GM12878 (cell line): ENCODE measurements around the gene SCGB1A1. TPM values are rescaled to one million over a fixed set of nuclear protein-coding genes. Genes with fewer than 3 reads are reported as not detected.

Experiments used
- ATAC-seq: fragments of 200-7000 bp; cut with Tn5 transposase; 3 replicates; pipeline ENCODE4 v1.9.1; 2020; ENCODE audit warnings: mild to moderate bottlenecking, moderate library complexity
- BruUV-seq: library from RNA; stranded (reverse); fragments of 400-500 nt; replicated peaks from 2 replicates; lab custom pipeline; 2021; lab: Mats Ljungman, UMichigan
- CTCF ChIA-PET: fragments of 300-600 bp; sonication (Branson Sonifier 250); formaldehyde crosslinking; extraction: SDS; loops from one replicate; lab custom pipeline; 2021; ENCODE audit warnings: inconsistent platforms; lab: Yijun Ruan, JAX
- POLR2A ChIA-PET: fragments of 350-600 bp; formaldehyde crosslinking; extraction: SDS; loops from one replicate; lab custom pipeline; 2021; ENCODE audit warnings: inconsistent platforms; lab: Charles Lee
- RAD21 ChIA-PET: fragments of 300-600 bp; sonication (Branson Sonifier 250); formaldehyde crosslinking; loops from one replicate; lab custom pipeline; 2023; ENCODE audit warnings: antibody characterized with exemption; ENCODE audit not compliant: unreplicated experiment; lab: Charles Lee
- SMC1A ChIA-PET: fragments of 300-600 bp; sonication (Branson Sonifier 250); formaldehyde crosslinking; loops from one replicate; lab custom pipeline; 2023; ENCODE audit not compliant: unreplicated experiment, uncharacterized antibody; lab: Charles Lee
- DNase-seq: peaks from one replicate; pipeline ENCODE4 v3.0.0-alpha.2; 2011; ENCODE audit warnings: low read depth, low spot score
- FAIRE-seq: peaks from 3 replicates; lab custom pipeline; 2011; peaks lifted over from hg19 to GRCh38; lab: Jason Lieb, UNC
- H2AFZ ChIP-seq: 2 replicates; pipeline ENCODE4 v1.6.0; 2011; ENCODE audit warnings: low read depth, low read length, control low read depth; ENCODE audit not compliant: control insufficient read depth
- H3K27ac ChIP-seq: 2 replicates; pipeline ENCODE4 v1.5.1; 2011; ENCODE audit warnings: control low read depth; ENCODE audit not compliant: control insufficient read depth, insufficient read depth
- H3K27me3 ChIP-seq, 2 experiments: replicated peaks in 1 of 2; 2 replicates each; pipeline versions ENCODE4 v1.6.0 to v1.6.1; 2011; ENCODE audit warnings: low read length in 1 of 2; ENCODE audit not compliant: control insufficient read depth in 2 of 2, insufficient read depth in 2 of 2
- H3K36me3 ChIP-seq, 2 experiments: 2 replicates each; pipeline ENCODE4 v1.5.1; 2011; ENCODE audit warnings: low read length in 1 of 2; ENCODE audit not compliant: control insufficient read depth in 2 of 2, insufficient read depth in 2 of 2
- H3K4me1 ChIP-seq: 2 replicates; pipeline ENCODE4 v1.6.1; 2011; ENCODE audit warnings: mild to moderate bottlenecking, low read length, moderate library complexity, mixed read lengths; ENCODE audit not compliant: control insufficient read depth, insufficient read depth
- H3K4me2 ChIP-seq: 2 replicates; pipeline ENCODE4 v1.6.0; 2011; ENCODE audit warnings: control low read depth; ENCODE audit not compliant: control insufficient read depth, insufficient read depth
- H3K4me3 ChIP-seq: fragments of 200-600 bp; sonication (generic); 2 replicates; pipeline ENCODE4 v1.5.1; 2016
- H3K79me2 ChIP-seq: 2 replicates; pipeline ENCODE4 v1.6.0; 2011; ENCODE audit warnings: low read length; ENCODE audit not compliant: control insufficient read depth, insufficient read depth
- H3K9ac ChIP-seq: 2 replicates; pipeline ENCODE4 v1.8.0; 2011; ENCODE audit warnings: low read length, control low read depth, mixed read lengths; ENCODE audit not compliant: control insufficient read depth, insufficient read depth
- H3K9me3 ChIP-seq: replicated peaks from 3 replicates; pipeline ENCODE4 v1.5.1; 2011; ENCODE audit warnings: mild to moderate bottlenecking, low read length; ENCODE audit not compliant: control insufficient read depth, insufficient read depth
- H4K20me1 ChIP-seq: 2 replicates; pipeline ENCODE4 v1.6.0; 2011; ENCODE audit not compliant: control insufficient read depth, insufficient read depth
- BHLHE40 ChIP-seq, 2 experiments: fragments of 450-650 bp in 1 of 2; IDR thresholded peaks; 2 replicates each; pipeline ENCODE4 v1.6.1; 2011 to 2017; ENCODE audit warnings: low read depth in 2 of 2, borderline replicate concordance in 1 of 2, improper control_type of control experiment in 1 of 2, low read length in 1 of 2, mild to moderate bottlenecking in 1 of 2
- BRCA1 ChIP-seq: IDR thresholded peaks from 2 replicates; pipeline ENCODE4 v1.6.1; 2011; ENCODE audit warnings: low read depth, low read length, improper control_type of control experiment
- CBFB ChIP-seq: IDR thresholded peaks from 2 replicates; pipeline ENCODE4 v1.6.1; 2016; ENCODE audit warnings: antibody characterized with exemption, low read depth
- CBX5 ChIP-seq: sonication (generic); IDR thresholded peaks from 2 replicates; pipeline ENCODE4 v1.6.1; 2016; ENCODE audit warnings: low read depth, moderate library complexity, mild to moderate bottlenecking, inconsistent platforms
- DPF2 ChIP-seq: fragments of 450-650 bp; IDR thresholded peaks from 2 replicates; pipeline ENCODE4 v1.6.1; 2017; ENCODE audit warnings: mild to moderate bottlenecking
- EGR1 ChIP-seq, 2 experiments: IDR thresholded peaks; 1 replicate in 1 of 2; 2 replicates in 1 of 2; pipeline ENCODE4 v1.6.1; 2011 to 2012; ENCODE audit warnings: low read depth in 2 of 2, low read length in 2 of 2, borderline replicate concordance in 1 of 2, mild to moderate bottlenecking in 1 of 2, moderate library complexity in 1 of 2
- FOXK2 ChIP-seq: fragments of 450-650 bp; IDR thresholded peaks from 2 replicates; pipeline ENCODE4 v1.6.1; 2017; ENCODE audit warnings: mild to moderate bottlenecking, moderate library complexity
- HDGF ChIP-seq: fragments of 450-650 bp; IDR thresholded peaks from 2 replicates; pipeline ENCODE4 v1.6.1; 2016; ENCODE audit warnings: antibody characterized with exemption
- MTA2 ChIP-seq: fragments of 450-650 bp; IDR thresholded peaks from 2 replicates; pipeline ENCODE4 v1.6.1; 2016; ENCODE audit warnings: low read depth, mild to moderate bottlenecking, moderate library complexity
- MXI1 ChIP-seq: fragments of 150-350 bp; IDR thresholded peaks from 2 replicates; pipeline ENCODE4 v1.6.1; 2011; ENCODE audit warnings: low read depth, mild to moderate bottlenecking, inconsistent platforms, low read length, improper control_type of control experiment
- NR2C2 ChIP-seq: IDR thresholded peaks from 2 replicates; pipeline ENCODE4 v1.6.1; 2011; ENCODE audit warnings: borderline replicate concordance, low read depth; ENCODE audit not compliant: control insufficient read depth, insufficient read length
- PAX5 ChIP-seq: IDR thresholded peaks from 2 replicates; pipeline ENCODE4 v1.6.1; 2011; ENCODE audit warnings: low read depth, low read length, borderline replicate concordance
- SP1 ChIP-seq: IDR thresholded peaks from one replicate; pipeline ENCODE4 v1.6.1; 2011; ENCODE audit warnings: low read depth, low read length
- WGBS: methylation state at CpG from one replicate; pipeline ENCODE4 v1.1.6; 2016; ENCODE audit warnings: low lambda C conversion rate; ENCODE audit not compliant: insufficient replicate concordance, insufficient coverage; ENCODE audit errors: missing lambda C conversion rate; 5-methylcytosine and 5-hydroxymethylcytosine counted together
- in situ Hi-C: fragments of 300-500 bp; cut with MboI; formaldehyde crosslinking; loops from 9 replicates; pipeline ENCODE4 v1.14.3; 2018; ENCODE audit warnings: mixed read lengths
- intact Hi-C: fragments of 100-400 bp; cut with micrococcal nuclease; formaldehyde crosslinking; loops from one replicate; pipeline ENCODE4 v1.14.2; 2022; ENCODE audit not compliant: unreplicated experiment
- polyA plus RNA-seq, 11 experiments: library from polyadenylated mRNA; depleted of rRNA in 4 of 11; unstranded in 6 of 11; stranded (reverse) in 5 of 11; fragments of >200 nt; fragmentation: Nextera tagmentation in 4 of 11; fragmentation: Illumina TruSeq in 1 of 11; extraction: Ambion mirVana in 4 of 11; extraction: Trizol in 1 of 11; gene quantifications; 1 replicate in 1 of 11; 2 replicates in 10 of 11; pipeline versions ENCODE4 v1.2.1 to v1.2.3, GENCODE V29; 2011 to 2016; ENCODE audit warnings: inconsistent platforms in 2 of 11, missing spikeins in 2 of 11, low read depth in 1 of 11
- total RNA-seq, 4 experiments: library from RNA; depleted of rRNA in 3 of 4; stranded (reverse); fragments of >200 nt in 3 of 4; fragmentation: Illumina TruSeq in 1 of 4; extraction: Trizol in 1 of 4; gene quantifications; 2 replicates each; pipeline versions ENCODE4 v1.2.1 to v1.2.3, GENCODE V29; 2013 to 2021
- TF ChIP-seq, protein P1 (sequence below): IDR thresholded peaks from 2 replicates; pipeline ENCODE4 v1.6.1; 2012; ENCODE audit warnings: low read depth, low read length, improper control_type of control experiment
- TF ChIP-seq, protein P2 (sequence below): IDR thresholded peaks from 2 replicates; pipeline ENCODE4 v1.6.1; 2011; ENCODE audit warnings: mild to moderate bottlenecking, low read depth, low read length, moderate library complexity; ENCODE audit not compliant: insufficient replicate concordance
- TF ChIP-seq, protein P3 (sequence below): fragments of 450-650 bp; formaldehyde crosslinking; IDR thresholded peaks from 2 replicates; pipeline ENCODE4 v1.5.0; 2022; ENCODE audit warnings: mild to moderate bottlenecking, missing genetic modification characterization

The SCGB1A1 gene
- total and polyA plus RNA-seq, 10 of the 15 experiments (the other 5 are each of a cell fraction or from before 2014, with no cell fraction given): not detected

DNA sequence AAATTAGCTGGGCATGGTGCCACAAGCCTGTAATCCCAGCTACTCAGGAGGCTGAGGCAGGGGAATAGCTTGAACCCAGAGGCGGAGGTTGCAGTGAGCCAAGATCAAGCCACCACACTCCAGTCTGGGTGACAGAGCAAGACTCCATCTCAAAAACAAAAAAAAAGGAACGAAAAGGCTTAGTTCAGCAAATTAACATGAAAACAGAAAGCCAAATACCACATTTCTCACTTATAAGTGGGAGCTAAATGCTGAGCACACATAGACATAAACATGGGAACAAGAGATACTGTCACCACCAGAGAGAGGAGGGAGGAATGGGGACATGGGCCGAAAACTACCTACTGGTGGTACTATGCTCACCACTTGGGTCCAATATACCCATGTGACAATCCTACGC is 38.6 kb downstream of the SCGB1A1 start:
- no TSS peak for BruUV-seq
- no peaks in the 10 kb centered on the region for H4K20me1 ChIP-seq
- CTCF ChIA-PET: interaction anchor here (0.6 to 2.1 kb wide), 9 partner anchors 9 to 466 kb away, joined by 3 to 7 read pairs (median 4); no protein-coding TSS in a partner anchor
- no peak overlapping the region for H3K27ac ChIP-seq
- POLR2A ChIA-PET: interaction anchor here (0.7 to 1.1 kb wide), 4 partner anchors 9 to 686 kb away, joined by 3 to 4 read pairs (median 3); no protein-coding TSS in a partner anchor
- intact Hi-C loops: no loop called here
- in situ Hi-C loops: no loop called here
- FAIRE-seq (no peak), ATAC-seq (no peak), DNase-seq (no peak)
- H3K4me1 ChIP-seq: no peaks in the 10 kb centered on the region
- WGBS: 61% methylated on average over 4 of the region's 4 CpGs
- RAD21 ChIA-PET: interaction anchor here (1.3 kb wide), 1 partner anchor 33 kb away, joined by 5 read pairs; no protein-coding TSS in a partner anchor
- H3K9ac ChIP-seq: no peak overlapping the region
- no peaks in the 10 kb centered on the region for H3K36me3 ChIP-seq
- H3K4me2 ChIP-seq: no peak overlapping the region
- SMC1A ChIA-PET: interaction anchor here (0.6 to 1.2 kb wide), 2 partner anchors 100 to 1163 kb away, joined by 3 to 4 read pairs; partner anchors contain the start of gene VWCE
- no peak overlapping the region for H3K4me3 ChIP-seq
- H2AFZ ChIP-seq: no peak overlapping the region
- H3K79me2 ChIP-seq: no peaks in the 10 kb centered on the region
- H3K9me3 ChIP-seq: no peaks in the 10 kb centered on the region
- H3K27me3 ChIP-seq: no peaks in the 10 kb centered on the region
- TF ChIP-seq MXI1 (no peak), CBX5 (no peak), HDGF (no peak), BRCA1 (no peak), FOXK2 (no peak), BHLHE40 (IDR thresholded peaks at IDR 0.05; ENCODE audit: borderline replicate concordance in 1 of 2, low read depth in 2 of 2, low read length in 1 of 2) (no peak), PAX5 (no peak), SP1 (no peak), EGR1 (IDR thresholded peaks at IDR 0.05; ENCODE audit: borderline replicate concordance in 1 of 2, low read depth in 2 of 2, low read length in 2 of 2) (no peak), MTA2 (no peak), NR2C2 (no peak), DPF2 (no peak), CBFB (no peak)
- TF ChIP-seq, protein P1, sequence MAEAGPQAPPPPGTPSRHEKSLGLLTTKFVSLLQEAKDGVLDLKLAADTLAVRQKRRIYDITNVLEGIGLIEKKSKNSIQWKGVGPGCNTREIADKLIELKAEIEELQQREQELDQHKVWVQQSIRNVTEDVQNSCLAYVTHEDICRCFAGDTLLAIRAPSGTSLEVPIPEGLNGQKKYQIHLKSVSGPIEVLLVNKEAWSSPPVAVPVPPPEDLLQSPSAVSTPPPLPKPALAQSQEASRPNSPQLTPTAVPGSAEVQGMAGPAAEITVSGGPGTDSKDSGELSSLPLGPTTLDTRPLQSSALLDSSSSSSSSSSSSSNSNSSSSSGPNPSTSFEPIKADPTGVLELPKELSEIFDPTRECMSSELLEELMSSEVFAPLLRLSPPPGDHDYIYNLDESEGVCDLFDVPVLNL: no peak
- TF ChIP-seq, protein P2, sequence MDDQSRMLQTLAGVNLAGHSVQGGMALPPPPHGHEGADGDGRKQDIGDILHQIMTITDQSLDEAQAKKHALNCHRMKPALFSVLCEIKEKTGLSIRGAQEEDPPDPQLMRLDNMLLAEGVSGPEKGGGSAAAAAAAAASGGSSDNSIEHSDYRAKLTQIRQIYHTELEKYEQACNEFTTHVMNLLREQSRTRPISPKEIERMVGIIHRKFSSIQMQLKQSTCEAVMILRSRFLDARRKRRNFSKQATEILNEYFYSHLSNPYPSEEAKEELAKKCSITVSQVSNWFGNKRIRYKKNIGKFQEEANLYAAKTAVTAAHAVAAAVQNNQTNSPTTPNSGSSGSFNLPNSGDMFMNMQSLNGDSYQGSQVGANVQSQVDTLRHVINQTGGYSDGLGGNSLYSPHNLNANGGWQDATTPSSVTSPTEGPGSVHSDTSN: no peak
- TF ChIP-seq, protein P3, sequence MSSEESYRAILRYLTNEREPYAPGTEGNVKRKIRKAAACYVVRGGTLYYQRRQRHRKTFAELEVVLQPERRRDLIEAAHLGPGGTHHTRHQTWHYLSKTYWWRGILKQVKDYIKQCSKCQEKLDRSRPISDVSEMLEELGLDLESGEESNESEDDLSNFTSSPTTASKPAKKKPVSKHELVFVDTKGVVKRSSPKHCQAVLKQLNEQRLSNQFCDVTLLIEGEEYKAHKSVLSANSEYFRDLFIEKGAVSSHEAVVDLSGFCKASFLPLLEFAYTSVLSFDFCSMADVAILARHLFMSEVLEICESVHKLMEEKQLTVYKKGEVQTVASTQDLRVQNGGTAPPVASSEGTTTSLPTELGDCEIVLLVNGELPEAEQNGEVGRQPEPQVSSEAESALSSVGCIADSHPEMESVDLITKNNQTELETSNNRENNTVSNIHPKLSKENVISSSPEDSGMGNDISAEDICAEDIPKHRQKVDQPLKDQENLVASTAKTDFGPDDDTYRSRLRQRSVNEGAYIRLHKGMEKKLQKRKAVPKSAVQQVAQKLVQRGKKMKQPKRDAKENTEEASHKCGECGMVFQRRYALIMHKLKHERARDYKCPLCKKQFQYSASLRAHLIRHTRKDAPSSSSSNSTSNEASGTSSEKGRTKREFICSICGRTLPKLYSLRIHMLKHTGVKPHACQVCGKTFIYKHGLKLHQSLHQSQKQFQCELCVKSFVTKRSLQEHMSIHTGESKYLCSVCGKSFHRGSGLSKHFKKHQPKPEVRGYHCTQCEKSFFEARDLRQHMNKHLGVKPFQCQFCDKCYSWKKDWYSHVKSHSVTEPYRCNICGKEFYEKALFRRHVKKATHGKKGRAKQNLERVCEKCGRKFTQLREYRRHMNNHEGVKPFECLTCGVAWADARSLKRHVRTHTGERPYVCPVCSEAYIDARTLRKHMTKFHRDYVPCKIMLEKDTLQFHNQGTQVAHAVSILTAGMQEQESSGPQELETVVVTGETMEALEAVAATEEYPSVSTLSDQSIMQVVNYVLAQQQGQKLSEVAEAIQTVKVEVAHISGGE (CRISPR knock-in tag): no peak
